Kidney glomerular epithelial cell (primary cell): ENCODE results near the gene BRD3.
"Not testable (repeated sequence)": the region's sequence is repeated elsewhere in the genome, so short reads cannot be mapped to it uniquely, and the experiment has no call there.

Experiments
- DNase-seq: peaks from one replicate; lab custom pipeline; 2025; lab: John Stamatoyannopoulos, UW

BRD3 gene

GRCh38 chr9:133992780-133993634, 74.8 kb downstream of the BRD3 start:
- DNase-seq, result peak; percentile 39

GRCh38 chr9:133991964-133992779, 75.7 kb downstream of the BRD3 start, which contains the start of gene VAV2:
Gene VAV2, minus strand, starts transcription at chr9:133992324. Its CDS starts 46 bp downstream, at chr9:133992278.
- no peak for DNase-seq

- no peak for DNase-seq
These were observed 76.5 kb downstream of the BRD3 start for GRCh38 chr9:133991214-133991921.

- peak; percentile 84 for DNase-seq
These were observed 77.2 kb downstream of the BRD3 start for GRCh38 chr9:133990366-133991213.

GRCh38 chr9:133989625-133990365, 78.0 kb downstream of the BRD3 start:
- DNase-seq, result no peak

- not testable (repeated sequence) for DNase-seq
These were observed 79.1 kb downstream of the BRD3 start for GRCh38 chr9:133988771-133989170.

- DNase-seq, result no peak
These were observed 79.7 kb downstream of the BRD3 start for GRCh38 chr9:133987946-133988665.

GRCh38 chr9:133987446-133987788, 80.4 kb downstream of the BRD3 start:
- DNase-seq, result no peak

GRCh38 chr9:133986774-133987445, 80.9 kb downstream of the BRD3 start:
- DNase-seq, result no peak

- no peak for DNase-seq
These were observed 81.8 kb downstream of the BRD3 start for GRCh38 chr9:133986061-133986460.

GRCh38 chr9:133982971-133983720, 84.7 kb downstream of the BRD3 start:
- DNase-seq, result no peak

- DNase-seq, result no peak
These were observed 85.7 kb downstream of the BRD3 start for GRCh38 chr9:133981958-133982681.

- DNase-seq, result no peak
These were observed 86.3 kb downstream of the BRD3 start for GRCh38 chr9:133981589-133981957.

- DNase-seq, result no peak
These were observed 86.8 kb downstream of the BRD3 start for GRCh38 chr9:133980864-133981588.
